Endothelial cell of umbilical vein (primary cell): Measurements from ENCODE around the gene ATXN7. TPM values are rescaled to one million over a fixed set of nuclear protein-coding genes. Genes with fewer than 3 reads are reported as not detected.

ENCODE experiments used
- BruUV-seq: library from RNA; stranded (reverse); fragments of 400-500 nt; replicated peaks from 2 replicates; lab custom pipeline; 2021; lab: Mats Ljungman, UMichigan
- CTCF ChIA-PET: fragments of 300-600, 350-600 bp; sonication (Branson Sonifier 250); formaldehyde crosslinking; loops from one replicate; lab custom pipeline; 2021; ENCODE audit warnings: antibody characterized with exemption, inconsistent platforms; lab: Charles Lee
- POLR2A ChIA-PET: fragments of 300-600, 350-600 bp; sonication (Branson Sonifier 250); formaldehyde crosslinking; loops from one replicate; lab custom pipeline; 2021; ENCODE audit warnings: antibody characterized with exemption, inconsistent platforms; lab: Charles Lee
- DNase-seq: peaks from one replicate; pipeline ENCODE4 v3.0.0-alpha.2; 2011; ENCODE audit warnings: low read depth, low spot score
- FAIRE-seq: peaks from 2 replicates; lab custom pipeline; 2011; peaks lifted over from hg19 to GRCh38; lab: Jason Lieb, UNC
- H2AFZ ChIP-seq: 2 replicates; pipeline ENCODE4 v1.6.0; 2012; ENCODE audit warnings: low read depth, low read length, control low read depth, inconsistent platforms
- H3K27ac ChIP-seq: 2 replicates; pipeline ENCODE4 v1.5.1; 2011; ENCODE audit warnings: low read depth, mild to moderate bottlenecking, control low read depth, low read length, moderate library complexity; ENCODE audit not compliant: insufficient read depth
- H3K27me3 ChIP-seq, 2 experiments: 2 replicates each; pipeline versions ENCODE4 v1.6.0 to v1.6.1; 2011; ENCODE audit warnings: low read length in 2 of 2, mixed read lengths in 1 of 2; ENCODE audit not compliant: control insufficient read depth in 2 of 2, insufficient read depth in 2 of 2
- H3K36me3 ChIP-seq, 2 experiments: 2 replicates in 1 of 2; 3 replicates in 1 of 2; pipeline ENCODE4 v1.5.1; 2011; ENCODE audit warnings: low read length in 2 of 2, mild to moderate bottlenecking in 1 of 2, moderate library complexity in 1 of 2; ENCODE audit not compliant: control insufficient read depth in 2 of 2, insufficient read depth in 2 of 2; ENCODE audit errors: extremely low read depth in 1 of 2
- H3K4me1 ChIP-seq: 3 replicates; pipeline ENCODE4 v1.5.1; 2011; ENCODE audit warnings: mild to moderate bottlenecking, low read length; ENCODE audit not compliant: control insufficient read depth, insufficient read depth; ENCODE audit errors: extremely low read depth
- H3K4me2 ChIP-seq: 2 replicates; pipeline ENCODE4 v1.6.1; 2011; ENCODE audit warnings: low read length, control low read depth, mixed read lengths; ENCODE audit not compliant: insufficient read depth
- H3K4me3 ChIP-seq, 3 experiments: fragments of 200-600 bp in 1 of 3; sonication (generic), shearing (Covaris generic) in 1 of 3; replicated peaks in 1 of 3; 2 replicates each; pipeline ENCODE4 v1.5.1; 2011 to 2016; ENCODE audit warnings: control low read depth in 3 of 3, low read length in 3 of 3, mild to moderate bottlenecking in 2 of 3, inconsistent platforms in 1 of 3, low read depth in 1 of 3, moderate library complexity in 1 of 3; ENCODE audit not compliant: insufficient read depth in 1 of 3
- H3K79me2 ChIP-seq: 2 replicates; pipeline ENCODE4 v1.6.0; 2012; ENCODE audit warnings: low read length, inconsistent platforms; ENCODE audit not compliant: control insufficient read depth, insufficient read depth
- H3K9ac ChIP-seq: replicated peaks from 2 replicates; pipeline ENCODE3; 2011; ENCODE audit warnings: low read length, control low read depth; ENCODE audit not compliant: insufficient read depth; ENCODE audit errors: extremely low read depth
- H3K9me1 ChIP-seq: replicated peaks from 3 replicates; pipeline ENCODE4 v1.6.0; 2011; ENCODE audit warnings: mild to moderate bottlenecking, low read length; ENCODE audit not compliant: control insufficient read depth, insufficient read depth; ENCODE audit errors: extremely low read depth
- H3K9me3 ChIP-seq: replicated peaks from 2 replicates; pipeline ENCODE4 v1.5.1; 2012; ENCODE audit warnings: low read length, inconsistent platforms; ENCODE audit not compliant: control insufficient read depth, insufficient read depth
- H4K20me1 ChIP-seq: replicated peaks from 2 replicates; pipeline ENCODE3; 2011; ENCODE audit warnings: mild to moderate bottlenecking, low read length; ENCODE audit not compliant: control insufficient read depth, insufficient read depth; ENCODE audit errors: extremely low read depth
- EZH2 ChIP-seq: IDR thresholded peaks from 2 replicates; pipeline ENCODE4 v1.6.1; 2012; ENCODE audit warnings: borderline replicate concordance, low read depth, mild to moderate bottlenecking, moderate library complexity, low read length, inconsistent platforms; ENCODE audit not compliant: severe bottlenecking
- FOS ChIP-seq: IDR thresholded peaks from 2 replicates; pipeline ENCODE4 v1.6.1; 2011; ENCODE audit warnings: mild to moderate bottlenecking, low read length, moderate library complexity, borderline replicate concordance; ENCODE audit not compliant: insufficient read depth
- GATA2 ChIP-seq: IDR thresholded peaks from 2 replicates; pipeline ENCODE4 v1.7.0; 2011; ENCODE audit warnings: low read depth, mild to moderate bottlenecking, moderate library complexity, mixed read lengths, low read length; ENCODE audit not compliant: insufficient read length, insufficient read depth
- JUN ChIP-seq: IDR thresholded peaks from 2 replicates; pipeline ENCODE4 v1.6.1; 2011; ENCODE audit warnings: borderline replicate concordance, low read depth; ENCODE audit not compliant: insufficient read length, insufficient read depth
- MAX ChIP-seq: IDR thresholded peaks from 2 replicates; pipeline ENCODE4 v1.6.1; 2011; ENCODE audit not compliant: insufficient read depth, insufficient read length
- MYC ChIP-seq: IDR thresholded peaks from one replicate; pipeline ENCODE4 v1.6.1; 2011; ENCODE audit warnings: mild to moderate bottlenecking, low read depth, low read length
- POLR2A ChIP-seq: IDR thresholded peaks from 2 replicates; pipeline ENCODE4 v1.6.1; 2012; ENCODE audit warnings: low read depth, mild to moderate bottlenecking, control low read depth, low read length
- POLR2AphosphoS5 ChIP-seq: IDR thresholded peaks from 2 replicates; pipeline ENCODE4 v1.6.1; 2012; ENCODE audit warnings: low read depth, mild to moderate bottlenecking, control low read depth, low read length, moderate library complexity; ENCODE audit not compliant: insufficient read depth
- dilution Hi-C: fragments of 300-500 bp; cut with MboI; formaldehyde crosslinking; loops from one replicate; pipeline ENCODE4 v1.15.0; 2019; ENCODE audit warnings: low sequenced_read_pairs; ENCODE audit not compliant: extremely low pct_ligation_motif_present
- intact Hi-C: fragments of 100-400 bp; cut with micrococcal nuclease; formaldehyde crosslinking; loops from one replicate; pipeline ENCODE4 v1.10.0; 2022
- polyA plus RNA-seq, 4 experiments: library from polyadenylated mRNA; depleted of rRNA in 3 of 4; stranded (reverse) in 3 of 4; unstranded in 1 of 4; fragments of >200 nt; gene quantifications; 2 replicates each; pipeline versions ENCODE4 v1.2.1 to v1.2.3, GENCODE V29; 2011 to 2012; ENCODE audit warnings: missing spikeins in 1 of 4
- total RNA-seq: library from RNA; stranded (reverse); gene quantifications from 2 replicates; pipeline ENCODE4 v1.2.3, GENCODE V29; 2021
- TF ChIP-seq, protein P1 (sequence below), 2 donors: IDR thresholded peaks; 1 replicate in 1 of 2; 2 replicates in 1 of 2; pipeline ENCODE4 v1.5.1; 2011; ENCODE audit warnings: low read length in 2 of 2, mild to moderate bottlenecking in 2 of 2, moderate library complexity in 2 of 2, control low read depth in 1 of 2, inconsistent platforms in 1 of 2, low read depth in 1 of 2; ENCODE audit not compliant: insufficient read depth in 1 of 2; ENCODE audit errors: extremely low read depth in 1 of 2

The ATXN7 gene
- total and polyA plus RNA-seq, 2 donors (not counting 3 experiments of a cell fraction or from before 2014, with no cell fraction given): 21.2 to 34.7 TPM

GRCh38 chr3:63969876-63970275 lies 106.2 kb downstream of the ATXN7 start:
- TF ChIP-seq, protein P1, sequence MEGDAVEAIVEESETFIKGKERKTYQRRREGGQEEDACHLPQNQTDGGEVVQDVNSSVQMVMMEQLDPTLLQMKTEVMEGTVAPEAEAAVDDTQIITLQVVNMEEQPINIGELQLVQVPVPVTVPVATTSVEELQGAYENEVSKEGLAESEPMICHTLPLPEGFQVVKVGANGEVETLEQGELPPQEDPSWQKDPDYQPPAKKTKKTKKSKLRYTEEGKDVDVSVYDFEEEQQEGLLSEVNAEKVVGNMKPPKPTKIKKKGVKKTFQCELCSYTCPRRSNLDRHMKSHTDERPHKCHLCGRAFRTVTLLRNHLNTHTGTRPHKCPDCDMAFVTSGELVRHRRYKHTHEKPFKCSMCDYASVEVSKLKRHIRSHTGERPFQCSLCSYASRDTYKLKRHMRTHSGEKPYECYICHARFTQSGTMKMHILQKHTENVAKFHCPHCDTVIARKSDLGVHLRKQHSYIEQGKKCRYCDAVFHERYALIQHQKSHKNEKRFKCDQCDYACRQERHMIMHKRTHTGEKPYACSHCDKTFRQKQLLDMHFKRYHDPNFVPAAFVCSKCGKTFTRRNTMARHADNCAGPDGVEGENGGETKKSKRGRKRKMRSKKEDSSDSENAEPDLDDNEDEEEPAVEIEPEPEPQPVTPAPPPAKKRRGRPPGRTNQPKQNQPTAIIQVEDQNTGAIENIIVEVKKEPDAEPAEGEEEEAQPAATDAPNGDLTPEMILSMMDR (IDR thresholded peaks at IDR 0.05; ENCODE audit: extremely low read depth in 1 of 2, insufficient read depth in 1 of 2, low read depth in 1 of 2, low read length in 2 of 2): no peak
- no peaks in the 10 kb centered on the region for H3K9me1 ChIP-seq
- no peaks in the 10 kb centered on the region for H3K36me3 ChIP-seq
- intact Hi-C loops (no loop called here), dilution Hi-C loops (no loop called here)
- FAIRE-seq (no peak), DNase-seq (no peak)
- BruUV-seq: no TSS peak
- no peak overlapping the region for H3K4me2 ChIP-seq
- ChIA-PET CTCF (no interaction called here), POLR2A (no interaction called here)
- no peak overlapping the region for H3K4me3 ChIP-seq
- no peak overlapping the region for H3K9ac ChIP-seq
- peaks cover 42% of the 10 kb centered on the region for H3K79me2 ChIP-seq
- peaks cover 7% of the 10 kb centered on the region for H3K4me1 ChIP-seq
- H3K27me3 ChIP-seq: no peaks in the 10 kb centered on the region
- H4K20me1 ChIP-seq: no peaks in the 10 kb centered on the region
- no peak overlapping the region for H2AFZ ChIP-seq
- H3K27ac ChIP-seq: no peak overlapping the region
- no peaks in the 10 kb centered on the region for H3K9me3 ChIP-seq

DNA sequence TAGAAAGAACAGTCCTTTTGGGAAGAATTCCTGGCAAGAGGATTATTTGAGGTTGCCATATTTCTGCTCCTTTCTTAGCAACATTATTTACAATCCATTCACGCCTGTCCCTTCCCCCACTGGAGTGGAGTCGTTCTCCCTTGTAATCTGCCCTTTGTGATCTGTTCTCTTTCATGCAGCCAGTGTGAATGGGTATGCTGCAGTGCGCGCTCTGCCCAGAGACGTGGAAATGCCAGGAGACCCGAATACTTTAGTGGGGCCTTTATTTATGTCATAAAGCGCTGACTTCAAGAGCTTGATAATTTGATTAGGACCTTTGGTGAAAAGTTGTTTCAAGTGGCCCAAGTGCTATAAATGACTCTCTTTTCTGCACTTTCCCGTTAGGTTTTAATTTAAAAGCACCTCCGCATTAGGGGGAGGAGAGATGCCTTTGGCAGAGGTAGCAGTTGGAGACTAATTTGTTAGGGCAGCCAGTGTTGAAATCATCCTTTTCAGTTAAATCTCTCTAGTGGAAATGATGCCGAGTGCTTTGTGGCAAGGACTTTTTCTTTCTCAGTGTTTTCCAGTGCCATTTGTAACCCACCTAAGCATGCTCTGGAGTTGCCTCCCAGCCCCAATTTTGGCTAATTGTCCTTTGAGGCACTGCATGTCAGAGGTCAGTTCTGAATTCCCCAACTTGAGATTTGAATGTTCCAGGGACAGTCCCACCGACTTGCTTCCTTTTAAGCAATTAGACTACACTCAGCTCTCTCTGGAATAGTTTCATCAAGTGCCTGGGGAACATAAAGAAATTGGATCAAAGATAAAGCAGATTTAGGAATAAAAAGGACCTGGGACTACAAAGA lies 107.2 kb downstream of the ATXN7 start:
- H3K27me3 ChIP-seq: no peaks in the 10 kb centered on the region
- no peak overlapping the region for H3K4me3 ChIP-seq
- H3K27ac ChIP-seq: no peak overlapping the region
- no peaks in the 10 kb centered on the region for H3K9me1 ChIP-seq
- H3K4me2 ChIP-seq: no peak overlapping the region
- no peak overlapping the region for H2AFZ ChIP-seq
- dilution Hi-C loops (no loop called here), intact Hi-C loops (no loop called here)
- FAIRE-seq (no peak), DNase-seq (no peak)
- no TSS peak for BruUV-seq
- TF ChIP-seq MAX (no peak), MYC (no peak), JUN (no peak), GATA2 (no peak), POLR2AphosphoS5 (no peak), POLR2A (no peak), EZH2 (no peak), FOS (no peak)
- TF ChIP-seq, protein P1 (IDR thresholded peaks at IDR 0.05; ENCODE audit: extremely low read depth in 1 of 2, insufficient read depth in 1 of 2, low read depth in 1 of 2, low read length in 2 of 2): no peak
- H3K36me3 ChIP-seq: no peaks in the 10 kb centered on the region
- H3K4me1 ChIP-seq: peaks cover 7% of the 10 kb centered on the region
- no peaks in the 10 kb centered on the region for H3K9me3 ChIP-seq
- no peaks in the 10 kb centered on the region for H4K20me1 ChIP-seq
- POLR2A ChIA-PET: no interaction called here
- CTCF ChIA-PET: interaction anchor here (1.1 to 4.2 kb wide), 2 partner anchors 9 to 10 kb away, joined by 3 to 19 read pairs; no protein-coding TSS in a partner anchor
- H3K9ac ChIP-seq: no peak overlapping the region
- peaks cover 43% of the 10 kb centered on the region for H3K79me2 ChIP-seq
